MM.1S (cell line): ENCODE measurements around the gene MT2A.
A peak's percentile ranks its signal among the peaks of the same experiment; 100 is the strongest.

Source experiments
- DNase-seq: peaks from one replicate; pipeline ENCODE4 v3.0.0-alpha.2; 2015
- H2AFZ ChIP-seq: fragments of 300-600 bp; sonication (generic); 2 replicates; pipeline ENCODE4 v1.6.0; 2016; ENCODE audit warnings: antibody characterized with exemption, low read length
- H3F3A ChIP-seq: fragments of 300-600 bp; sonication (generic); 2 replicates; pipeline ENCODE4 v1.6.1; 2016; ENCODE audit warnings: mild to moderate bottlenecking, antibody characterized with exemption, low read length, moderate library complexity, mixed read lengths; ENCODE audit not compliant: insufficient read depth
- H3K27ac ChIP-seq: fragments of 300-600 bp; sonication (generic); 2 replicates; pipeline ENCODE4 v1.5.1; 2016; ENCODE audit warnings: mild to moderate bottlenecking, low read length
- H3K27me3 ChIP-seq: fragments of 300-600 bp; sonication (generic); replicated peaks from 2 replicates; pipeline ENCODE4 v1.6.0; 2016; ENCODE audit warnings: low read length; ENCODE audit not compliant: insufficient read depth
- H3K36me3 ChIP-seq: fragments of 300-600 bp; sonication (generic); replicated peaks from 2 replicates; pipeline ENCODE4 v1.6.1; 2016; ENCODE audit warnings: mild to moderate bottlenecking, low read length, mixed read lengths; ENCODE audit not compliant: insufficient read depth
- H3K4me1 ChIP-seq: fragments of 300-600 bp; sonication (generic); 2 replicates; pipeline ENCODE4 v1.6.1; 2016; ENCODE audit warnings: low read length, mixed read lengths
- H3K4me2 ChIP-seq: fragments of 300-600 bp; sonication (generic); 2 replicates; pipeline ENCODE4 v1.6.0; 2016; ENCODE audit warnings: low read depth, low read length
- H3K4me3 ChIP-seq: fragments of 300-600 bp; sonication (generic); 2 replicates; pipeline ENCODE4 v1.5.1; 2016; ENCODE audit warnings: low read length, mixed read lengths
- H3K79me2 ChIP-seq: fragments of 300-600 bp; sonication (generic); 2 replicates; pipeline ENCODE4 v1.6.1; 2016; ENCODE audit warnings: mixed run types, low read length, mixed read lengths
- H3K9ac ChIP-seq: fragments of 300-600 bp; sonication (generic); 2 replicates; pipeline ENCODE4 v1.6.1; 2016; ENCODE audit warnings: low read length, mixed read lengths
- H3K9me2 ChIP-seq: fragments of 300-600 bp; sonication (generic); replicated peaks from 2 replicates; pipeline ENCODE4 v1.6.1; 2016; ENCODE audit warnings: mild to moderate bottlenecking, low read length, mixed read lengths; ENCODE audit not compliant: insufficient read depth
- H3K9me3 ChIP-seq: fragments of 300-600 bp; sonication (generic); replicated peaks from 2 replicates; pipeline ENCODE4 v1.6.1; 2016; ENCODE audit warnings: mild to moderate bottlenecking, low read length, mixed read lengths; ENCODE audit not compliant: insufficient read depth
- H4K20me1 ChIP-seq: fragments of 300-600 bp; sonication (generic); 2 replicates; pipeline ENCODE4 v1.6.1; 2016; ENCODE audit warnings: mild to moderate bottlenecking, low read length, moderate library complexity, mixed read lengths; ENCODE audit not compliant: insufficient read depth
- CTCF ChIP-seq: fragments of 300-600 bp; sonication (generic); IDR thresholded peaks from 2 replicates; pipeline ENCODE4 v1.5.1; 2016; ENCODE audit warnings: antibody characterized with exemption, low read length, mixed read lengths
- EZH2 ChIP-seq: fragments of 300-600 bp; sonication (generic); optimal IDR thresholded peaks from 2 replicates; pipeline ENCODE3; 2017; ENCODE audit warnings: low read depth, mild to moderate bottlenecking, antibody characterized with exemption, low read length, mixed read lengths
- EZH2phosphoT487 ChIP-seq: fragments of 300-600 bp; sonication (generic); IDR thresholded peaks from 2 replicates; pipeline ENCODE4 v1.6.1; 2018; ENCODE audit warnings: antibody characterized with exemption, low read length

The MT2A gene

GRCh38 chr16:56634715-56635440 lies 26.5 kb downstream of the MT2A start:
- no peaks in the 10 kb centered on the region for H3K36me3 ChIP-seq
- no peak overlapping the region; the same call in 1 of the 2 replicates for H3K4me3 ChIP-seq
- no peak overlapping the region for H2AFZ ChIP-seq
- H3K9me2 ChIP-seq: no peaks in the 10 kb centered on the region
- no peak overlapping the region for H3K27ac ChIP-seq
- no peaks in the 10 kb centered on the region for H3K9me3 ChIP-seq
- H3K79me2 ChIP-seq: no peaks in the 10 kb centered on the region
- H3K27me3 ChIP-seq: peaks cover 90% of the 10 kb centered on the region
- no peak for DNase-seq
- no peaks in the 10 kb centered on the region for H3K4me1 ChIP-seq
- H3K4me2 ChIP-seq: peak overlapping the region; percentile 21; the same call in 1 of the 2 replicates
- H4K20me1 ChIP-seq: no peaks in the 10 kb centered on the region
- H3F3A ChIP-seq: no peaks in the 10 kb centered on the region
- H3K9ac ChIP-seq: no peak overlapping the region
- TF ChIP-seq EZH2phosphoT487 (no peak), EZH2 (no peak), CTCF (no peak)

DNA sequence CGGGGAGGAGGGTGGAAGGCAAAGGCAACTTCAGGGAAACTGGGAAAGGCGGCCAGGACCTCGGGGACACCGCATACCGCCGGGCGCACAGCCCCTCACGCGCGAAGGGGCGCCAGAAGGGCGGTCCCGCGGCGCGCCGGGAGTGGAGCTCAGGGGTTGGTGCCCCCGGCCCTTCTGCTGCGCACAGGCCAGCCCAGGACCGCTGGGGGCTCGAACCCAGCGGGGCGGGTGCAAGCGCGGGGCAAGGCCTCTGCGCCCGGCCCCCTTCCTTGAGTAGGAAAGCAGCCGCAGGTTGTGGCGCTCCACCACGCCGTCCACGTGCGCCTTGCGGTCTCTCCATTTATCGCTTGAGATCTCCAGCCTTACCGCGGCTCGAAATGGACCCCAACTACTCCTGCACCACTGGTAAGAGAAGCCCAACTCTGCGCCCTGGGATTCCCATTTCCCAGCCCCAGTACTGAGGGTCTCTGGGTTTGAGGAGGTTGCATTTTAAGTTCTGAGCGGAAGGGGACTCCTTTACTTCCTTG lies 27.1 kb downstream of the MT2A start:
- H3K4me2 ChIP-seq: peak overlapping the region; percentile 21; the same call in 1 of the 2 replicates
- DNase-seq: no peak
- no peak overlapping the region; the same call in 1 of the 2 replicates for H3K4me3 ChIP-seq
- H3K27ac ChIP-seq: no peak overlapping the region
- H2AFZ ChIP-seq: no peak overlapping the region
- TF ChIP-seq EZH2phosphoT487 (no peak), EZH2 (no peak), CTCF (no peak)
- no peak overlapping the region for H3K9ac ChIP-seq
- no peaks in the 10 kb centered on the region for H4K20me1 ChIP-seq
- H3K9me3 ChIP-seq: no peaks in the 10 kb centered on the region
- no peaks in the 10 kb centered on the region for H3F3A ChIP-seq
- H3K9me2 ChIP-seq: no peaks in the 10 kb centered on the region
- H3K36me3 ChIP-seq: no peaks in the 10 kb centered on the region
- H3K79me2 ChIP-seq: no peaks in the 10 kb centered on the region
- no peaks in the 10 kb centered on the region for H3K4me1 ChIP-seq
- H3K27me3 ChIP-seq: peaks cover 97% of the 10 kb centered on the region

DNA sequence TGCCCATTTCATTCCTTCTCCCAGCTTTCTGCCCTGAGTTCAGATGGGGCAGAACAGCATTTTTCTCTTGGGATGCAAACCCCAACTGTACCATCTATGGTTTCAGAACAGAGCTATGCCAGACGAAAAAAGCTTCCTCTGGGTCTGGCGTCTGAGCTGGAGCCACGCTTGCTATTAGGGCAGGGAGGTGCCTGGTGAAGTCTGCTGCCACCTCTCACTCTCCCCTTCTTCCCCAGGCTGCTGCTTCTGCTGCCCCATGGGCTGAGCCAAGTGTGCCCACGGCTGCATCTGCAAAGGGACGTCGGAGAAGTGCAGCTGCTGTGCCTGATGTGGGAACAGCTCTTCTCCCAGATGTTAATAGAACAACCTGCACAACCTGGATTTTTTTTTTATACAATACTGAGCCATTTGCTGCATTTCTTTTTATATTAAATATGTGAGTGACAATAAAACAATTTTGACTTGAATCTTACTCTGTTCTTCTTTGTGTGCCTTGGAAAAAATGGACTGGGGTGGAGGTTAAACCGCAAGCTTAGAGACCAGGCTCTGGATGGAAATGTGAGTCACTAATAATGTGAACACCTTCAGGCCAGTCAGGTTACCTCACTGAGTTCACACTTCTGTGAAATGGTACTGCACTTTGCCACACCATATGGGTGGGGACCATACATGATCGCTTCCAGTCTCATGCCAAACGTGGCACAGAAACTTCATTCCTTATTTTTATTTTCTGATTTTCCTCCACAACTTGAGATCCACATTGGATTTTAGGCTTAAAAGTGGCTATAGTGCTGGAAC lies 28.4 kb downstream of the MT2A start:
- H3K27me3 ChIP-seq: peaks cover 88% of the 10 kb centered on the region

More for the DNA sequence above, 28.4 kb downstream of the MT2A start:
- Histone ChIP-seq H3K36me3 (no peaks in the 10 kb centered on the region), H3K9me2 (no peaks in the 10 kb centered on the region), H3K9ac (no peak overlapping the region), H3K4me2 (no peak overlapping the region), H3K9me3 (no peaks in the 10 kb centered on the region), H3F3A (no peaks in the 10 kb centered on the region), H2AFZ (no peak overlapping the region), H3K4me1 (no peaks in the 10 kb centered on the region), H3K4me3 (no peak overlapping the region), H4K20me1 (no peaks in the 10 kb centered on the region), H3K27ac (no peak overlapping the region), H3K79me2 (no peaks in the 10 kb centered on the region)
- no peak for TF ChIP-seq CTCF
- TF ChIP-seq EZH2phosphoT487: no peak
- no peak for TF ChIP-seq EZH2
- no peak for DNase-seq
